ENCODE results near the gene PAK6. TPM values are rescaled to one million over a fixed set of nuclear protein-coding genes. Genes with fewer than 3 reads are reported as not detected.

PAK6 gene
- total RNA-seq, 1 donor from 2014 or later: 5.7 TPM

- Histone ChIP-seq H3K9me3 (no peaks in the 10 kb centered on the region), H3K4me3 (no peak overlapping the region), H3K36me3 (no peaks in the 10 kb centered on the region), H3K27me3 (peaks cover 19% of the 10 kb centered on the region), H3K27ac (no peak overlapping the region), H3K4me1 (peaks cover 9% of the 10 kb centered on the region)
- DNase-seq: peak; percentile 45
- TF ChIP-seq CTCF (IDR thresholded peaks at IDR 0.05): no peak
- ATAC-seq: no peak
- intact Hi-C loops (cut with DNase I): no loop called here
These were observed 12.1 kb downstream of the PAK6 start for GRCh38 chr15:40250771-40251483.

GRCh38 chr15:40251486-40252140 is 12.8 kb downstream of the PAK6 start:
- intact Hi-C loops (cut with DNase I): no loop called here
- peaks cover 9% of the 10 kb centered on the region for H3K4me1 ChIP-seq
- TF ChIP-seq CTCF (IDR thresholded peaks at IDR 0.05): no peak
- ATAC-seq: no peak
- H3K9me3 ChIP-seq: no peaks in the 10 kb centered on the region
- peaks cover 19% of the 10 kb centered on the region for H3K27me3 ChIP-seq
- H3K4me3 ChIP-seq: peak overlapping the region; percentile 60
- H3K36me3 ChIP-seq: no peaks in the 10 kb centered on the region
- DNase-seq: peak; percentile 37
- no peak overlapping the region for H3K27ac ChIP-seq

GRCh38 chr15:40252141-40252437 is 13.2 kb downstream of the PAK6 start:
- ATAC-seq (peak; percentile 32), DNase-seq (no peak)
- H3K27ac ChIP-seq: no peak overlapping the region
- H3K36me3 ChIP-seq: no peaks in the 10 kb centered on the region
- intact Hi-C loops (cut with DNase I): no loop called here
- peaks cover 9% of the 10 kb centered on the region for H3K4me1 ChIP-seq
- H3K9me3 ChIP-seq: no peaks in the 10 kb centered on the region
- H3K4me3 ChIP-seq: peak overlapping the region; percentile 60
- H3K27me3 ChIP-seq: peaks cover 19% of the 10 kb centered on the region
- no peak for TF ChIP-seq CTCF (IDR thresholded peaks at IDR 0.05)

GRCh38 chr15:40252438-40253166 is 13.7 kb downstream of the PAK6 start:
- Histone ChIP-seq H3K36me3 (no peaks in the 10 kb centered on the region), H3K27ac (peak overlapping the region; percentile 49), H3K27me3 (peaks cover 19% of the 10 kb centered on the region), H3K9me3 (no peaks in the 10 kb centered on the region), H3K4me3 (peak overlapping the region; percentile 60), H3K4me1 (peaks cover 9% of the 10 kb centered on the region)
- intact Hi-C loops (cut with DNase I): no loop called here
- no peak for TF ChIP-seq CTCF (IDR thresholded peaks at IDR 0.05)
- ATAC-seq (peak; percentile 85), DNase-seq (peak; percentile 86)

- Histone ChIP-seq H3K27me3 (peaks cover 19% of the 10 kb centered on the region), H3K4me1 (peaks cover 9% of the 10 kb centered on the region), H3K9me3 (no peaks in the 10 kb centered on the region), H3K4me3 (peak overlapping the region; percentile 60), H3K36me3 (no peaks in the 10 kb centered on the region), H3K27ac (peak overlapping the region; percentile 49)
- ATAC-seq (no peak), DNase-seq (peak; percentile 64)
- intact Hi-C loops (cut with DNase I): no loop called here
- no peak for TF ChIP-seq CTCF (IDR thresholded peaks at IDR 0.05)
These were observed 14.4 kb downstream of the PAK6 start for GRCh38 chr15:40253167-40253790.
